Measurements from ENCODE around the gene LRRC46. TPM values are rescaled to one million over a fixed set of nuclear protein-coding genes. Genes with fewer than 3 reads are reported as not detected.

LRRC46 gene
- total and polyA plus RNA-seq, 10 of the 15 experiments (the other 5 are each of a cell fraction or from before 2014, with no cell fraction given), result 0.15 to 1.8 (median 0.38) TPM; not detected in 1

GRCh38 chr17:47810200-47810821 lies 21.2 kb upstream of the LRRC46 start:
- in situ Hi-C loops (cut with MboI), result no loop called here
- FAIRE-seq (peak; percentile 13), ATAC-seq (peak; percentile 90), DNase-seq (ENCODE audit: low read depth, low spot score) (no peak)
- BruUV-seq (replicated peaks), result no TSS peak
- Histone ChIP-seq H3K4me1 (ENCODE audit: control insufficient read depth, insufficient read depth, low read length) (no peaks in the 10 kb centered on the region), H3K27ac (ENCODE audit: control insufficient read depth, insufficient read depth) (no peak overlapping the region), H3K79me2 (ENCODE audit: control insufficient read depth, insufficient read depth, low read length) (no peaks in the 10 kb centered on the region), H3K4me3 (no peak overlapping the region), H3K9ac (ENCODE audit: control insufficient read depth, insufficient read depth, low read length) (no peak overlapping the region), H3K4me2 (ENCODE audit: control insufficient read depth, insufficient read depth) (no peak overlapping the region), H3K9me3 (replicated peaks; ENCODE audit: control insufficient read depth, insufficient read depth, low read length) (no peaks in the 10 kb centered on the region), H2AFZ (ENCODE audit: control insufficient read depth, low read depth, low read length) (no peak overlapping the region), H3K36me3 (ENCODE audit: control insufficient read depth in 2 of 2, insufficient read depth in 2 of 2, low read length in 1 of 2) (peaks cover 0 to 11% of the 10 kb centered on the region in 2 experiments; a peak in 3 of 4 replicates), H3K27me3 (replicated peaks in 1 of 2; ENCODE audit: control insufficient read depth in 2 of 2, insufficient read depth in 2 of 2, low read length in 1 of 2) (no peaks in the 10 kb centered on the region), H4K20me1 (ENCODE audit: control insufficient read depth, insufficient read depth) (no peaks in the 10 kb centered on the region)
- WGBS (ENCODE audit: insufficient coverage, insufficient replicate concordance, low lambda C conversion rate, missing lambda C conversion rate), result 72% methylated on average over 10 of the region's 10 CpGs
- intact Hi-C loops (cut with micrococcal nuclease; ENCODE audit: unreplicated experiment), result no loop called here
- ChIA-PET POLR2A (interaction anchor here (1.2 kb wide), 1 partner anchor 12 kb away, joined by 3 read pairs; no protein-coding TSS in a partner anchor), RAD21 (ENCODE audit: unreplicated experiment) (interaction anchor here (1.1 kb wide), 1 partner anchor 31 kb away, joined by 3 read pairs; the partner anchor contains the start of gene SCRN2), CTCF (interaction anchor here (0.7 kb wide), 1 partner anchor 11 kb away, joined by 3 read pairs; no protein-coding TSS in a partner anchor), SMC1A (ENCODE audit: uncharacterized antibody, unreplicated experiment) (no interaction called here)
- TF ChIP-seq DPF2 (IDR thresholded peaks at IDR 0.05) (no peak; the same call in 1 of the 2 replicates), BHLHE40 (IDR thresholded peaks at IDR 0.05; ENCODE audit: borderline replicate concordance in 1 of 2, low read depth in 2 of 2, low read length in 1 of 2) (peak in 1 of 2 experiments; percentile 34; a peak in 1 of 4 replicates), LARP7 (IDR thresholded peaks at IDR 0.05) (no peak), ZBTB11 (CRISPR knock-in tag; IDR thresholded peaks at IDR 0.05) (no peak), MEF2B (IDR thresholded peaks at IDR 0.05; ENCODE audit: partially characterized antibody, poor library complexity, severe bottlenecking) (peak; percentile 12), CHD2 (IDR thresholded peaks at IDR 0.05; ENCODE audit: borderline replicate concordance, low read depth, low read length) (no peak), ZBTB33 (IDR thresholded peaks at IDR 0.05) (no peak), BACH1 (IDR thresholded peaks at IDR 0.05; ENCODE audit: borderline replicate concordance) (peak; percentile 75; the same call in 1 of the 2 replicates), RELA (IDR thresholded peaks at IDR 0.05; ENCODE audit: borderline replicate concordance, partially characterized antibody) (no peak), MTA2 (IDR thresholded peaks at IDR 0.05; ENCODE audit: low read depth) (peak; percentile 25; the same call in 1 of the 2 replicates), RUNX3 (IDR thresholded peaks at IDR 0.05; ENCODE audit: low read length) (peak; percentile 20; the same call in 1 of the 2 replicates), SIX5 (IDR thresholded peaks at IDR 0.05; ENCODE audit: low read depth, low read length, severe bottlenecking) (no peak), SKIL (IDR thresholded peaks at IDR 0.05; ENCODE audit: low read depth, poor library complexity, severe bottlenecking) (peak; percentile 76), ZNF384 (IDR thresholded peaks at IDR 0.05; ENCODE audit: borderline replicate concordance, low read depth, low read length) (no peak), RAD51 (IDR thresholded peaks at IDR 0.05) (peak; percentile 76), NFYB (IDR thresholded peaks at IDR 0.05; ENCODE audit: insufficient read depth, low read depth, low read length) (no peak), IKZF1 (conservative IDR thresholded peaks at IDR 0.05) (peak; percentile 61)
